ENCODE measurements around the gene GGA1.
"Not testable (repeated sequence)": the region's sequence is repeated elsewhere in the genome, so short reads cannot be mapped to it uniquely, and the experiment has no call there.

GGA1 gene

GRCh38 chr22:37609240-37610152, 862 bp downstream of the GGA1 start:
- no peak for DNase-seq (ENCODE audit: low read depth, low spot score)

DNA sequence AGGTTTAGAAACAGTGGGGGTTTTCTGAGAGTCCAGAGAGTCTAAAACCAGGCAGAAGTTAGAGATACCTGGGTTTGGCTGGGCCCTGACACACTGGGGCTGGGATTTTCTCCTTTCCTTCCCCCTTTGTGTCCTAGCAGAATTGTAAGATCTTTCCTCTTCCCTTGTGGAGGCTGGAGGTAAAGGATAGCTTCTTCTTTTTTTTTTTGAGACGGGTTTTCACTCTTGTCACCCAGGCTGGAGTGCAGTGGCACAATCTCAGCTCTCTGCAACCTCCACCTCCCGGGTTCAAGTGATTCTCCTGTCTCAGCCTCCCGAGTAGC, 1.5 kb downstream of the GGA1 start:
- DNase-seq (ENCODE audit: low read depth, low spot score): not testable (repeated sequence)

GRCh38 chr22:37610480-37611129, 2.0 kb downstream of the GGA1 start:
- no peak for DNase-seq (ENCODE audit: low read depth, low spot score)

DNA sequence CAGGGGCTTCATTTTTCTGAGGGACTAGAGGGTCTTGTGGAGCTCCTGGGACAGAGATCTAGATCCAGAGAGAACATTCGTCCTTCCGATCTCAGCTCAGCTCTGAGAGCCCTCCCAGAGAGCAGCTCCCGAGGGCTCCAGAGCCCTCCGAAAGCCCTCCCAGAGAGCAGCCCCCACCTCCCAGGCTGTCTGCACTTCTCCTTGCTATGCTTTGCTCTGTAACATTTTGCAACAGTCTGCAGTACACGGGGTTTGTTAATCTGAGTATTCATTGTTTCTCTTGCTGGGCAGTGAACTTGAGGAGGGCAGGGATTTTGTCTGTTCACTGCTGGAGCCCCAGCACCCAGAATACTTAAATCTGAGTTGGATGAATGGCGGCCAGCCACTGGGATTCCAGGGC, 2.6 kb downstream of the GGA1 start:
- no peak for DNase-seq (ENCODE audit: low read depth, low spot score)

GRCh38 chr22:37616201-37617083, 7.8 kb downstream of the GGA1 start:
- DNase-seq (ENCODE audit: low read depth, low spot score): no peak

GRCh38 chr22:37617431-37617830, 8.8 kb downstream of the GGA1 start:
- DNase-seq (ENCODE audit: low read depth, low spot score): no peak

GRCh38 chr22:37618072-37618656, 9.5 kb downstream of the GGA1 start:
- no peak for DNase-seq (ENCODE audit: low read depth, low spot score)

- DNase-seq (ENCODE audit: low read depth, low spot score): no peak
These were observed 10.0 kb downstream of the GGA1 start for GRCh38 chr22:37618674-37619073.

DNA sequence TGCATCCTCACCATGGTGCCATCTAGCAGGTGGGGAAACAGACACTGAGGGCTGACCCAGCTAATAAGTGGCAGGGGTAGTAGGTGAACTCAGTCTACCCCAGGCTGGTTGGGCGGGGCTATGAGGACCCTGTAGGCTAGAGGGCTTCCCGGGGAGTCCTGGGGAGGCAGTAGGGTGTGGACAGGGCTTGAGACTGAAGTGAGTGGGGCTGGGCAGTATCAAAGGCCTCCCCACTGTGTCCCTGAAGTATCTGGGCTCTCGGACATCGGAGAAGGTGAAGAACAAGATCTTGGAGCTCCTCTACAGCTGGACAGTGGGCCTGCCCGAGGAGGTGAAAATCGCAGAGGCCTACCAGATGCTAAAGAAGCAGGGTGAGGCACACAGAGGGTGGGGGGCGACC, 11.4 kb downstream of the GGA1 start:
- no peak for DNase-seq (ENCODE audit: low read depth, low spot score)

GRCh38 chr22:37621352-37621860, 12.8 kb downstream of the GGA1 start:
- no peak for DNase-seq (ENCODE audit: low read depth, low spot score)

DNA sequence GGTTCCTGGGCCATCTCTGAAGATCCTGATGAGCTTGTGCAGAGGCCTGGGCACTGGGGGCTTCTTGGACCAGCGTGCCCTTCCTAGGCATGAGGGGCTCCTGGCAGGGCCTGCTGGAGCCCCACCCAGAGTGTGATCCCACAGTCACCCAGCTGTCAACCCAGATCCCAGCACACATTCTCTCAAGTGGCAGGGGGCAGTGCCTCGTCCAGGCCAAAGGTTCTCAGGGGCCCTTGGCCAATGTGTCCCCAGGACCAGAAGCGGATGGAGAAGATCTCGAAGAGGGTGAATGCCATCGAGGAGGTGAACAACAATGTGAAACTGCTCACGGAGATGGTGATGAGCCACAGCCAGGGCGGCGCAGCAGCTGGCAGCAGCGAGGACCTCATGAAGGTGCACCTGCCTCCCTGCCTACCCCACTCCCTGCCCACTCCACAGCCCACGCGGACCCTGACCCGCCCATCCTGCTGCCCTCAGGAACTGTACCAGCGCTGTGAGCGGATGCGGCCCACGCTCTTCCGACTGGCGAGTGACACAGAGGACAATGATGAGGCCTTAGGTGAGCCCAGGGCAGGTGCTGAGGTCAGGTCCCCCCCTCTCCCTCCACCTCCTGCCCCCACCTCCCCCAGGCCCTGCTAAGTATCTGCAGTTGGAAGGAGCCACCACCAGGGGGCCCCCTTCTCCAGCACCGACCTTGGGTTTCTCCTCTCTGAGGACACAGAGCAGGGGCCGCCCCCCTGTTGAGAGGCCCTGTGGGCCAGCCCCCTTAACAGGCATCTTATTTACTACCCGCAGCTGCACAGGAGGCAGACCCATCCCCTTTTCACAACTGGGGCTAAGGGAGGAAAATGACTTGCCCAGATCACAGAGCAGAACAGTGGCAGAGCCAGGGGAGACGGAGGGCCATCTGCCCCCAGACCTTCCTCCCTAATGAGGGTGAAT, 14.7 kb downstream of the GGA1 start:
- DNase-seq (ENCODE audit: low read depth, low spot score): peak; percentile 61

- no peak for DNase-seq (ENCODE audit: low read depth, low spot score)
These were observed 15.4 kb downstream of the GGA1 start for GRCh38 chr22:37624017-37624365.

DNA sequence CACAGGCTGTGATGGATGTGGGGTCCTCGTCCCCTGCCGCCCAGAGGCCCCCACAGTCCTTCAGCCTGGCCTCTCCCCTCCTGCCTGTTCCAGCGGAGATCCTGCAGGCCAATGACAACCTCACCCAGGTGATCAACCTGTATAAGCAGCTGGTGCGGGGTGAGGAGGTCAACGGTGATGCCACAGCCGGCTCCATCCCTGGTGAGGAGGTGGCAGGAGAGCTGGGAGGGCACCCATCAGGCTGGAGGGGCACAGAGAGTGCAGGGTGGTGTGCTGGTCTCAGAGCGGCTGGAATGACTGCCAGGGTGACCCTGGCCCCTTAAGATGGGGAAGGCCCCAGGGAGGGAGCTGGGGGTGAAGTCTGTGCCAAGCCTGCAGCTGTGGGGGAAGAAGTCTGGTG, 16.2 kb downstream of the GGA1 start:
- no peak for DNase-seq (ENCODE audit: low read depth, low spot score)

DNA sequence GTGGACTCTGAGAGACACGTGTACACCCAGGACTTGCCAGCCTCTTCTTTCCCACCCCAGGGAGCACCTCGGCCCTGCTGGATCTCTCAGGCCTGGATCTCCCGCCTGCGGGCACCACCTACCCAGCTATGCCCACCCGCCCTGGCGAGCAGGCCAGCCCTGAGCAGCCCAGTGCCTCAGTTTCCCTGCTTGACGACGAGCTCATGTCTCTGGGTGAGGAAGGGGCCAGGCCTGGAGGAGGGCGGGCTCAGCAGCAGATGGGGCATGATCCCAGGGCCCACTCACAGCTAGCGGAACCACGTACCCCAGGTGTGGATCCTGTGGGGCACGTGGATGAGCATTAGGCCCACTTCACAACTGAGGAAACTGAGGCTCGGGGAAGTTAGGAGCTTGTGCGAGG, 17.1 kb downstream of the GGA1 start:
- no peak for DNase-seq (ENCODE audit: low read depth, low spot score)

- no peak for DNase-seq (ENCODE audit: low read depth, low spot score)
These were observed 17.5 kb downstream of the GGA1 start for GRCh38 chr22:37626144-37626543.

DNA sequence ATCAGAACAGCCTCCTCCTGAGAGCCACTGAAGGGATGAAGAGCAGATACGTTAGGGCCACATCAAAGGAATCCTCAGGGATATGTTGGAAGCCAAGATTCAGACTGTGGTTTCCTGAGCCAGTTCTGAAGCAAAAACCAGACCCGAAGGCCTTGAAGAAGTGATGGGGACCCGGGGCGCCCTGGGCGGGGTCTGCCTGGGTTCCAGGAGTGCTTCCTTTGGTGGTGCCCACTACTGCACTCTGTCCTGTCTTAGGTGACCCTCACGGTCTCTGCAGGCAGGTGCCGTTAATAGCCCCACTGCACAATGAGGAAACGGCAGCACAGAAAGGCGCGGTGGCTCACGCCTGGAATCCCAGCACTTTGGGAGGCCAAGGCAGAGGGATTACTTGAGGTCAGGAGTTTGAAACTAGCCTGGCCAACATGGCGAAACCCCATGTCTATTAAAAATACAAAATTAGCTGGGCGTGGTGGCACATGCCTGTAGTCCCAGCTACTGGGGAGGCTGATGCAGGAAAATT, 18.0 kb downstream of the GGA1 start:
- no peak for DNase-seq (ENCODE audit: low read depth, low spot score)

DNA sequence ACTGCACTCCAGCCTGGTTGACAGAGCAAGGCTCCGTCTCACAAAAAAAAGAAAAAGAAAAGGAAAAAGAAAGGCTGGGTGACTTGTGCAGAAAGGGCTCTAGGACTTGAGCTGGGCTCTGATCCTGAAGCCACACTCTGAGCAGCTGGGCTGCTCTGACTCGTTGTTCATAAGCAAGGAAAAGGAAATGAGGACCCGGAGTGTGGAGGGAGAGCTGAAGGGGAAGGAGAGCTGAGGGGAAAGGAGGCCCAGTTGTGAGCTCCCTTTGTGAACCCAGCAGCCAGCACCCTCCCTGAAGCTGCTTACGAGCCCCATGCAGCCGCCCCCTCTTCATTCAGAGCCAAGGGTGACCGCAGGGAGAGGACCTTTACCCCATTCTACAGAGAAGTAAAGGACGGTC, 18.5 kb downstream of the GGA1 start:
- DNase-seq (ENCODE audit: low read depth, low spot score): no peak

GRCh38 chr22:37627545-37627944, 18.9 kb downstream of the GGA1 start:
- DNase-seq (ENCODE audit: low read depth, low spot score): no peak

DNA sequence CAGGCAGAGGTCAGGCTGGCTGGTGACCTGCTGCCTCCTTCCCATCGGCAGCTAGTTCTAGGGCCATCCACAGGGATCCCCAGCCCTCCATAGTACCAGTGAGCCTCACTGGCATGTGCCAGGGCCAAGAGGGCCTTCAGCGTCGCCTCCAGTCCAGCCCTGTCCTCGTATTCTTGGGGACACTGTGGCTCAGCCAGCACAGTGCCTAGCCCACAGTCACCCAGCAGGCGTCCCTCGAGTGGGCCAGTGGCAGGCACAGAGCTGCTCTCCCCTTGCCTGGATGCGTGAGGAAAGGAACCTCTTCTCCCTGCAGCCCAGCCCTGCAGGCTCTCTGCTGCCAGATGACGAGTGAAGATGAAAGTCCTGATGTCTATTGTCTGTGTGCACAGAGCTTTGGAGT, 20.2 kb downstream of the GGA1 start:
- no peak for DNase-seq (ENCODE audit: low read depth, low spot score)

DNA sequence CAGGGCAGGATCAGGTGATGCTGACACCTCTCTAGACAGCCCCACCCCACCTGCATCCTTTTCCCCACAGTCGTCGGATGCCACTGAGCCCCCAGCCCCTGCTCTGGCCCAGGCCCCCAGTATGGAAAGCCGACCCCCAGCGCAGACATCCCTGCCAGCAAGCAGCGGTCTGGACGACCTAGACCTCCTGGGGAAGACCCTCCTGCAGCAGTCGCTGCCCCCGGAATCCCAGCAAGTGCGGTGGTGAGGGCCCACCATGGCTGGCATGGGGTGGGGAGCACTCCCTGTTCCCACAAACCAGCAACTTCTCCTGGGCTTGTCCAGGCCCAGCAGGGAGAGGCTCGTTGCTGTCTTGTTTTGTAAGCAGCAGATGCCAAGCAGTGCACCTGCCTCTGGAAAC, 21.3 kb downstream of the GGA1 start:
- DNase-seq (ENCODE audit: low read depth, low spot score): no peak
